NCI-H345 treated with DMSO at 0.1 percent for 48 hours (cell line): ENCODE results near the gene TP53BP2.

Experiments used
- DNase-seq: peaks from one replicate; lab custom pipeline; 2025; ENCODE audit not compliant: unreplicated experiment; lab: John Stamatoyannopoulos, UW

The TP53BP2 gene

GRCh38 chr1:223765719-223766340 lies 79.9 kb downstream of the TP53BP2 start:
- DNase-seq = no peak

- DNase-seq = no peak
These were observed 80.6 kb downstream of the TP53BP2 start for GRCh38 chr1:223765036-223765718.

GRCh38 chr1:223763881-223764280 lies 81.9 kb downstream of the TP53BP2 start:
- no peak for DNase-seq

GRCh38 chr1:223763251-223763650 lies 82.5 kb downstream of the TP53BP2 start:
- DNase-seq = no peak

GRCh38 chr1:223761411-223761810 lies 84.3 kb downstream of the TP53BP2 start:
- no peak for DNase-seq

GRCh38 chr1:223760833-223761232 lies 84.9 kb downstream of the TP53BP2 start:
- DNase-seq = no peak

- DNase-seq = no peak
These were observed 86.5 kb downstream of the TP53BP2 start for GRCh38 chr1:223759273-223759672.

- DNase-seq = no peak
These were observed 87.0 kb downstream of the TP53BP2 start for GRCh38 chr1:223758734-223759133.

- DNase-seq = no peak
These were observed 88.7 kb downstream of the TP53BP2 start for GRCh38 chr1:223756806-223757700.

- no peak for DNase-seq
These were observed 89.6 kb downstream of the TP53BP2 start for GRCh38 chr1:223755992-223756775.

- no peak for DNase-seq
These were observed 90.3 kb downstream of the TP53BP2 start for GRCh38 chr1:223755432-223755792.

GRCh38 chr1:223754681-223755431 lies 90.9 kb downstream of the TP53BP2 start:
- DNase-seq = no peak

GRCh38 chr1:223752721-223753515 lies 92.8 kb downstream of the TP53BP2 start:
- no peak for DNase-seq

- DNase-seq = no peak
These were observed 94.1 kb downstream of the TP53BP2 start for GRCh38 chr1:223751696-223752095.

- no peak for DNase-seq
These were observed 94.8 kb downstream of the TP53BP2 start for GRCh38 chr1:223750730-223751570.

- peak; percentile 7 for DNase-seq
These were observed 96.7 kb downstream of the TP53BP2 start for GRCh38 chr1:223748773-223749733.

- no peak for DNase-seq
These were observed 97.4 kb downstream of the TP53BP2 start for GRCh38 chr1:223748405-223748772.
